NOMO-1 treated with dmso at 0.1 percent for 144 hours (cell line): ENCODE results near the gene GHDC.
A peak's percentile ranks its signal among the peaks of the same experiment; 100 is the strongest.
"Not testable (repeated sequence)": the region's sequence is repeated elsewhere in the genome, so short reads cannot be mapped to it uniquely, and the experiment has no call there.

Experiments
- DNase-seq: peaks from one replicate; lab custom pipeline; 2025; ENCODE audit not compliant: unreplicated experiment; lab: John Stamatoyannopoulos, UW

The GHDC gene

GRCh38 chr17:42193969-42194899 is at the start of gene GHDC:
GHDC (minus strand) TSS chr17:42194494; CDS start chr17:42193581, 913 bp downstream.
- DNase-seq: peak; percentile 89

DNA sequence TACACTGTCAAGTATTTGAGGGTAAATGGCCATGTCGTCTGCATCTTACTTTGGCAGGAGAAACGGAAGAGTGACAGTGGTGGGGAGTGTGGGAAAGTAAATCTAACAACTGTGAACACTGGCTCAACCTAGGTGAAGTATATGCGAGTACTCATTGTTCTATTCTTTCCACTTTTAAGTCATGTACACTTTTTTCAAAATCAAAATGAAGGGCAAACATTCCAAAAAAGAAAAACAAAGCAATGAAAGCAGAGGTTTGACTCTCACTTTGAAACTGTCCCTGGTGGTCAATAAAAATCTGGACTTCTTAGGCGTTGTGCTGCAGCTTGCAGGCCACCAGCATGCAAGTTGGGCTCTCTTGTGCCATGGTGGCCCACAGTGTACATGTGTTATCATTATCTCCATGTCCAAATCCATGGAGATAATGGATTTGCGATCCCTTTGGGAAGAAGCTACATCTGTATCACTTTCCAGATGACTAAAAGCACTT is 49.2 kb upstream of the GHDC start:
- DNase-seq: no peak

- no peak for DNase-seq
Measured at GRCh38 chr17:42241871-42242270, 47.6 kb upstream of the GHDC start.

DNA sequence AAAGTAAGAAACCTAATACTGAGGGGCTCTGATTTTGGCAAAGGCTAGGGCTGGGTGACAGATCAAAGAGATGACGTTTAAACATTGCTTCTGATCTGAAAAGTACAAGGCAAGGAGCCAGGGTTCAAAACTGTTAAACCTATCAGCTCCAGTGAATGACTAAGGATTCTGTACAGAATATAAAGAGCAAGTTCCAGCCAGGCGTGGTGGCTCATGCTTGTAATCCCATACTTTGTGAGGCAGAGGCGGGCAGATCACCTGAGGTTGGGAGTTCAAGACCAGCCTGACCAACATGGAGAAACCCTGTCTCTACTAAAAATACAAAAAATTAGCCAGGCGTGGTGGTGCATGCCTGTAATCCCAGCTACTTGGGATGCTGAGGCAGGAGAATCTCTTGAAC is 46.6 kb upstream of the GHDC start:
- DNase-seq: not testable (repeated sequence)

GRCh38 chr17:42240201-42240600 is 45.9 kb upstream of the GHDC start:
- DNase-seq: no peak

GRCh38 chr17:42239576-42239975 is 45.3 kb upstream of the GHDC start:
- DNase-seq: not testable (repeated sequence)

- DNase-seq: no peak
Measured at GRCh38 chr17:42236760-42237159, 42.5 kb upstream of the GHDC start.

- no peak for DNase-seq
Measured at GRCh38 chr17:42233994-42234393, 39.7 kb upstream of the GHDC start.

GRCh38 chr17:42233156-42233555 is 38.9 kb upstream of the GHDC start:
- DNase-seq: no peak

DNA sequence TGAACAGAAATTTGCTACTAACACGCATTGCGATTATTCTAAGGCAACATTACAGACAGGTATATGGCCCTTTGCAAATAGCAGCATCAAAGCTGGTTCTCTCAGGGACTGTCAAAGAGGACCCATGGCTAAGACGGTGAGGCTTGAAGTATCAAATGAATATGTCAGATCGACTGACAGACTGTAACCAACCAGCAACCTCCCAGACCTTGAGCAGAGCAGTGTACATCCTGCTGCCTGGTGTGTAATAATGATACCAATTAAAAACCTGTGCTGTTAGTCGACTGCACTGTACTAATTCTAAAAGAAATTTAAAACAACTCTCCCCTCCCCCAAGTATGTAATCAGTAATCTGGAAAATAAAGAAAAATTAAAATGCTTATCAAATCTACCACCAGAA is 35.9 kb upstream of the GHDC start:
- DNase-seq: no peak

DNA sequence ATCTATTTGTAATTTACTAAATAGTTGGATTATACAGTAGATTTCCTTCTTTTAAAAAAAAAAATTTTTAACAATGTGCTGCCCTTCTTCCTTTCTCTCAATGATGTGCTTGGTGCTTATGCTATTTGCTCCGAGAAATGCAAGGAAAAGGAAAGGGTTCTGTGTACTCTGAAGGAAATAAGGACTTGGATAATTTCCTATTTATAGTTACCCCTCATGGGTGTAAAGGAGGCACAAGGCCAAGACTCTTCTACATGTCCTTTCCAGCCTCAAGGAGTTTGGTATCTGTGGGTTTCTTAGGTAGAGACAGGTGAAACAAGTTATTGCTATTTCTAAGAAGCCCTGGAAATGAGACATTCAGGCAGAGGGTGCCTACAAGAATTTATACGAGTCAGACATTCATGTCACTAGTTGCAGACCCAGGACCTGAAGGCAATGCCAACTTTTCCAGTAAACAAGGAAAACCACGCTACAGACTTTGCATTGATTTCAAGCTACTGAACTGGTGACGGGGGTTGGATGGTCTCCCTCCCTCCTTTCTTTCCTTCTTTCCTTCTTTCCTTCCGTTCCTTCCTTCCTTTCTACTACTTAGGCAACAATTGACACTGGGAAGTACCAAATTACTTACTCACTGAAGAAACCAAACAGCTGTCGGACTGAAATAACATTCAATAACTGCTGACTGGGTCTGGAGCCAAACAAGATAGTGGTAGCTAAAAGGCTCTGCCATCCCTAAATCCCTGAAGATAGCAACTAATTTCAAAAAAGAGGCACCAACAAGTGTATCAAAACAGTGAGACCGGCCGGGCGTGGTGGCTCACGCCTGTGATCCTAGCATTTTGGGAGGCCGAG is 33.8 kb upstream of the GHDC start:
- DNase-seq: no peak

- DNase-seq: no peak
Measured at GRCh38 chr17:42225646-42226045, 31.4 kb upstream of the GHDC start.

DNA sequence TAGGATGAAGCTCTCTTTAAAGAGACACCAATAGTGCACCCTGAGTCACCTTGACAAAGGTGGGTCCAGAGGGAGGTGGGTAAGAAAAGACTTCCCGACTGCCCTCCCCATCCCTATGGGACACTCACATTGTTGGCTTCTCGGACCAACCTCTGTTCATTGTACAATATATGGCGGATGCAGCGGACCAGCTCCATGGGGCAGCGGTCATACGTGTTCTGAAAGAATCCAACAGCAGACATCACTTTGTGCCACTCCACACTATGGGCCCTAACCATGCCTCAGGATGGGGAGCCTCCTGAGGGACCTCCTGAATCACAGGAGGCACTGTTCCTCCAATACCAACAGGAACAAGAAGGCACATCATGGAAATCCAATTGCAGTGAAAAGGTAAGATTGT is 30.4 kb upstream of the GHDC start:
- no peak for DNase-seq

DNA sequence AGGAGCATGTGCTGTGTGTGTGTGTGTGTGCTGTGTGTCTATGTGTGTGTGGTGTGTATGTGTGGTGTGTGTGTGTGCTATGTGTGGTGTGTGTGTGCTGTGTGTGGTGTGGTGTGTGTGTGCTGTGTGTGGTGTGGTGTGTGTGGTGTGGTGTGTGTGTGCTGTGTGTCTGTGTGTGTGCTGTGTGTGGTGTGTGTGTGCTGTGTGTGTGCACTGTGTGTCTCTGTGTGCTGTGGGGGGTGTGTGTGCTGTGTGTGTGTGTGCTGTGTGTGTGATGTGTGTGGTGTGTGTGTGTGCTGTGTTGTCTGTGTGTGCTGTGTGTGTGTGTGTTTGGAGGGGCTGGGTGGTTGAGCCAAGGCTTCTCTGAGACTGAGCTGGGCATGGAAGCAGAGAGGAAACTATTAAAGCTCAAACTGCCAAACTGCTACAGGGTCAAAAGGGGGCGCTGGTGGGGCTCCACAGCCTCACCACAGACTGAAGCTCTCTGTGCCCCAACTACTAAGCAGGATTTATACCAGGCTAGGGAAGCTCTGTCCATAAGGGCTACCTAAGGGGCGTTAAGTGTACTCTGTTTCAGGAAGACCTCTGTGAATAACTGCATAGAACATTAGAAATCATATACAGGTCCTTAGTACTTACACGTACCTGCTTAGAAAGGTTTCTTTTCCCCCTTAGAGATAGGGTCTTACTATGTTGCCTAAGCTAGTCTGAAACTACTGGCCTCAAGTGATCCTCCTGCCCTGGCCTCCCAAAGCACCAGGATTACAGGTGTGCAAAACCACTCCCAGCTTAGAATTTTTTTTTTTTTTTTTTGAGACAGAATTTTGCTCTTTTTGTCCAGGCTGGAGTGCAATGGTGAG is 27.8 kb upstream of the GHDC start:
- DNase-seq: peak; percentile 55

DNA sequence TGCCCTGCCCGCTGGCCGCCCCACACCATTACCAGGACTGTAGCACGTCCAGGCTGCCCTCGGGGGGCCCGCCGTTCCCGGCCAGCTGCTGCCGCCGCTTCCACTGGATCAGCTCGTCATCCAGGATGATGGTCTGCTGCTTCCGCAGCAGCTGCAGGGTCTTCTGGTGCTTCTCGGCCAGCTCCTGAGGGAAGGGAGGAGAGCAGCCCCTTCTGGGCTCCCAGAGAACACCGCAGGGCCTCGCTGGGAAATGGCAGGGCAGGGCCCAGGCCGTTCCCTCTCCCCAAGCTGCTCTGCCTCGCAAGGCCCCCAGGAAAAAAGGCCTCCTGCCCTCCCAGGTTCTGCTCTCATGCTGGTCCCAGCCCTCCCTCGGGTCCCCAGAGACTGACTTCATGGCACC is 25.0 kb upstream of the GHDC start:
- not testable (repeated sequence) for DNase-seq

DNA sequence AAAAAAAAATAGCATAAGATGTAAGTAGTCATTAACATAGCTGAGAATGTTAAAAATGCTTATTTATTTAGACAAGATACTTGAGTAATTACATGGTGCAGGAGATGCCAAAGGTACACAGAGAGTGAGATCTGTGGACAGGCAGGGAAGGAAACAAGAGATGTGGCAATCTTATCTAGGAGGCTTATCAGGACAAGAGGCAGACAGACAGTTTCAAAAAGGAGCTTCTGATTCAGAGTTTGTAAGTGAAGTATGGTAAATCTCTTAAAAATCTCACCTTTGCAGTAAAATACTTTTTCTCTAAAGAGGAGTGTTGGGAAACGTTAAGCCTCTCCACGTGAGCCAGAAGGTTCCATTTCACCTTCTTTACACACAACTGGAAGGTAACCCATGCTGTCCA is 19.9 kb upstream of the GHDC start:
- DNase-seq: no peak

DNA sequence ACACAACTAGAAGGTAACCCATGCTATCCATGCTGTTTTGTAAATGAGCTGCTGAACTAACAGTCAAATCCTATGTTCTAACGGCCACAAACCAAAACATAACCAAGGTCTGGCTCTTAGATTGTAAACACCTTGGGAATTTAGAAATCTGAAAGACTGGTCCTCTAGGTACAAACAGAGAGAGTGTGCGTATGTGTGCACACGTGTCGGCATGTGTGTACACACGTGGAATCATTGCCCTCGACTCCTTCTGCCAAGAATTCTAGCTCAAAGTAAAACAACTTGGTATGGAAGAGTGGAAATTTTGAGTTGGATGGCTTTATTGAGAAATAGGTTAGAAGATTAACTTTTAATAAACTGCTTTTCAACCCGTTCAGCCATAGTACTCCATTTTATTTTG is 18.1 kb upstream of the GHDC start:
- DNase-seq: no peak

DNA sequence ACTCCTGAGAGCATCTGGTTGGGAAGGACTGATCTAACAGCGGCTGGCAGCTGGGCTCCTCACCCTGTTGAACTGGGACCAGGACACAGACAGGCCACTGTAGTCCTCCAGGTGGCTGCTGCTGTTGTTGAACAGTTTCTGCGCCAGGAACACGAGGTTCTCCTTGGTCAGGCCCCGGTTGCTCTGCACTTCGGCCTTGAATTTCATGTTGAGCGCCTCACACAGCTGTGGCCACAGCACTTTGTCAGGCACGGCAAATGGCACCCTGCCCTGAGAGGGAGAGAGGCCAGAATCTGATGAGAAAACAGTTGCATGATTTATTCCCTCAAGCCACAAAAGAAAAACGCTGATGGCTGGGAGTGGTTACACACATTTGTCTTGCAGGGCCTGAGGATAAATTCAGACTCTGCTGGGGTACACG is 17.6 kb upstream of the GHDC start:
- DNase-seq: not testable (repeated sequence)

DNA sequence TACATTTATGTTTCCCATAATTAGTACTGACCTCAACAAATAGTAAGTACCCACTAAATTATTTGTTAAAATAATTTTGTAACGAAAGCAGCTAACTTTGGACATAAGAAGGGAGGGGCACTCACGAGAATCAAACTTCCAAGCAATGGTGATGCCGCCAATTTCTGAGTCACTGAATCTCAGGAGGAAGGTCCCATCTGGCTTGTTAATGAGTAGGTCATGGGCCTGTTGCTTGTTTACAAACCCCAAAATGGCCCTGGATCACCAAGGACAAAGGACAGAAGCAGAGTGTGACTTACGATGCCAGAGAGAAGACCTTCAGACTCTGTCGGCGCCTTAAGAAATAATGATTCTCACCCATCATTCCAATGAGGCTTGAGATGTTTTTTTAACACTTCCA is 15.8 kb upstream of the GHDC start:
- DNase-seq: no peak

DNA sequence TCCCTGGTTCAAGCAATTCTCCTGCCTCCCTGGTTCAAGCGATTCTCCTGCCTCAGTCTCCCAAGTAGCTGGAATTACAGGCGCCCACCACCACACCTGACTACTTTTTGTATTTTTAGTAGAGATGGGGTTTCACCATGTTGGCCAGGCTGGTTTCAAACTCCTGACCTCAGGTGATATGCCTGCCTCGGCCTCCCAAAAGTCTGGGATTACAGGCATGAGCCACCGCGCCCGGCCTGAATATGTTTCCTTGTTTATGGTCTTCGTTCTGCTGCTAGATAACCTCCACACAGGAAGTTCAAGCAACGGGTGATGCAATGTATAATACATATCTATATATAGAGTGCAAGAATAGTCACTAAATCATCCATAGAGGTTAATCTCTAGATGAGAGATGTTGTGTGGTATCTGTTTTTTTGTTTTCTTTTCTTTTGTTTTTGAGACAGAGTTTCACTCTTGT is 11.9 kb upstream of the GHDC start:
- peak; percentile 58 for DNase-seq

DNA sequence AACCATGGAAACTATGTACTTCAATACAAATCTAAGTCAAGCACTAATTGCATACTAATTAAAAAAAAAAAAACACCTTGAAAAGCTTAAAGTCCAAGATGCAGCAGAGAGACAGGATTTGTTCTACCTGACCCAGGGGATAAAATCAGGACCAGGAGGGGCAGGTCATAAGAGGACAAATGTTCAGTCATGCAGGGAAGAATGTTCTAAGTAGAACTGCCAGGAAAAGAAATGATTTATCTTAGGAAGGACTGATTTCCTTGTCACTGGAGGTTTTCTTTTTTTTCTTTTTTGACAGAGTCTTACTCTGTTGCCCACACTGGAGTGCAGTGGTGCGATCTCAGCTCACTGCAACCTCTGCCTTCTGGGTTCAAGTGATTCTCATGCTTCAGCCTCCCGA is 9.1 kb upstream of the GHDC start:
- DNase-seq: no peak
